ENCODE data around the gene SLC1A1. TPM values are rescaled to one million over a fixed set of nuclear protein-coding genes. Genes with fewer than 3 reads are reported as not detected.

The SLC1A1 gene
- total and polyA plus RNA-seq, 2 of the 13 experiments (the other 11 are each of a cell fraction or from before 2014, with no cell fraction given): not detected

DNA sequence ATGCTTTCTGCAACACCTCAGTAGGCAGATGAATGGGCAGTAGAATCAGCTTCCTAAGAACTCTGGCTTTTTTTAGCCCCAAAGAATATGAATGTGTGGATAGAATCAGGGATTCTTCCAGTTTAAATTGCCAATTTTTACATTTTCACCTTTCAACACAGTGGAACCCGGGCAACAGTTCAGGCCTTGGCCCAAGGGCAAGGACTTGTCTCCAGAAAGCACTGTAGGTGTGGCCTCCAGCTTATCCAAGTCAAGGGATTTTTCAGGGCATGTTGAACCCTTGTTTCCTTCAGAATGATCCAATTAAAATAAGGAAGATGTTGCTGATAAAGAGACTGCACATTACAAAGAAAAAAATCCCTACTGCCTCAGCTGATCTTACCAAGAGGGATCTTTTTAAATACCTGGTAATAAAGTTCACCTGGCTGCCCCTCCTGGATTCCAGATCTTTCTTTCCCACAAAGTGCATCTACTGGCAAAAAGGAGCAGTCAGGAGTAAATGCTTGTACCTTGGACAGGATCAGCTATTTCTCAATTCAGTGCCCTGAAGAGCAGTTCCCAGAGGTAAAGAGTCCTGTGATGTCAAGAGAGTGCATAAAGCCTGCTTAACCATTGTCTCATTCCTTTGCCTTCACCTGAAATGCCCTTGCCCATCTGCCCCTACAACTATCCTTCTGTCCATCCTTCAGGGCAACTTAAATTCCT, 91.7 kb downstream of the SLC1A1 start:
- FAIRE-seq (no peak), DNase-seq (ENCODE audit: low spot score) (no peak), ATAC-seq (peak; percentile 53; the same call in 2 of the 3 replicates)
- Histone ChIP-seq H4K20me1 (ENCODE audit: insufficient read depth, low read length) (no peaks in the 10 kb centered on the region), H3K4me1 (ENCODE audit: insufficient read depth, low read length) (peaks cover 25% of the 10 kb centered on the region), H3K27ac (ENCODE audit: extremely low read length, insufficient read depth, low read length) (no peak overlapping the region), H2AFZ (ENCODE audit: low read length) (no peak overlapping the region), H3K4me3 (replicated peaks in 1 of 3; ENCODE audit: insufficient read depth in 1 of 3, low read depth in 2 of 3, low read length in 3 of 3) (no peak overlapping the region), H3K9me3 (ENCODE audit: low read length) (no peaks in the 10 kb centered on the region), H3K79me2 (ENCODE audit: insufficient read depth, low read length) (no peaks in the 10 kb centered on the region), H3K36me3 (replicated peaks in 1 of 2; ENCODE audit: control insufficient read depth in 1 of 2, insufficient read depth in 2 of 2, low read length in 2 of 2) (no peaks in the 10 kb centered on the region), H3K27me3 (ENCODE audit: control insufficient read depth in 1 of 2, insufficient read depth in 2 of 2, low read length in 2 of 2) (no peaks in the 10 kb centered on the region), H3K4me2 (ENCODE audit: low read depth, low read length) (no peak overlapping the region), H3K9ac (ENCODE audit: insufficient read depth, low read depth, low read length) (no peak overlapping the region)
- WGBS (ENCODE audit: low lambda C conversion rate): 17% methylated on average over 1 of the region's 1 CpG
- POLR2A ChIA-PET: no interaction called here
- in situ Hi-C loops (cut with HindIII; ENCODE audit: extremely low pct_ligation_motif_present, low pct_unique_long_range_greater_than_20kb) (no loop called here), intact Hi-C loops (cut with micrococcal nuclease; ENCODE audit: unreplicated experiment) (no loop called here)
- TF ChIP-seq SMARCE1 (IDR thresholded peaks at IDR 0.05; ENCODE audit: borderline replicate concordance) (no peak), ZNF446 (CRISPR knock-in tag; IDR thresholded peaks at IDR 0.05) (no peak), JUNB (CRISPR knock-in tag; IDR thresholded peaks at IDR 0.05; ENCODE audit: borderline replicate concordance) (no peak), POLR2G (IDR thresholded peaks at IDR 0.05; ENCODE audit: low read depth, low read length) (no peak), ATF7-NPFF (CRISPR knock-in tag; IDR thresholded peaks at IDR 0.05; ENCODE audit: low read depth) (no peak), ATF7 (IDR thresholded peaks at IDR 0.05) (no peak), ATF7 (CRISPR knock-in tag; IDR thresholded peaks at IDR 0.05) (no peak), ZNF317 (CRISPR knock-in tag; IDR thresholded peaks at IDR 0.05) (no peak), MTF2 (CRISPR knock-in tag; IDR thresholded peaks at IDR 0.05; ENCODE audit: borderline replicate concordance) (no peak), SP2 (CRISPR knock-in tag; IDR thresholded peaks at IDR 0.05) (no peak), ZNF776 (CRISPR knock-in tag; IDR thresholded peaks at IDR 0.05) (no peak), HNRNPH1 (optimal IDR thresholded peaks at IDR 0.05; ENCODE audit: low read depth, low read length) (no peak), HOXD1 (CRISPR knock-in tag; IDR thresholded peaks at IDR 0.05) (no peak), NBN (conservative IDR thresholded peaks at IDR 0.05) (no peak), CCAR2 (optimal IDR thresholded peaks at IDR 0.05; ENCODE audit: low read depth, low read length) (no peak)
- TF ChIP-seq, protein P1, sequence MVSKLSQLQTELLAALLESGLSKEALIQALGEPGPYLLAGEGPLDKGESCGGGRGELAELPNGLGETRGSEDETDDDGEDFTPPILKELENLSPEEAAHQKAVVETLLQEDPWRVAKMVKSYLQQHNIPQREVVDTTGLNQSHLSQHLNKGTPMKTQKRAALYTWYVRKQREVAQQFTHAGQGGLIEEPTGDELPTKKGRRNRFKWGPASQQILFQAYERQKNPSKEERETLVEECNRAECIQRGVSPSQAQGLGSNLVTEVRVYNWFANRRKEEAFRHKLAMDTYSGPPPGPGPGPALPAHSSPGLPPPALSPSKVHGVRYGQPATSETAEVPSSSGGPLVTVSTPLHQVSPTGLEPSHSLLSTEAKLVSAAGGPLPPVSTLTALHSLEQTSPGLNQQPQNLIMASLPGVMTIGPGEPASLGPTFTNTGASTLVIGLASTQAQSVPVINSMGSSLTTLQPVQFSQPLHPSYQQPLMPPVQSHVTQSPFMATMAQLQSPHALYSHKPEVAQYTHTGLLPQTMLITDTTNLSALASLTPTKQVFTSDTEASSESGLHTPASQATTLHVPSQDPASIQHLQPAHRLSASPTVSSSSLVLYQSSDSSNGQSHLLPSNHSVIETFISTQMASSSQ (IDR thresholded peaks at IDR 0.05; ENCODE audit: low read depth): no peak
- TF ChIP-seq, protein P1 (CRISPR knock-in tag; IDR thresholded peaks at IDR 0.05; ENCODE audit: borderline replicate concordance): no peak
- TF ChIP-seq, protein P2, sequence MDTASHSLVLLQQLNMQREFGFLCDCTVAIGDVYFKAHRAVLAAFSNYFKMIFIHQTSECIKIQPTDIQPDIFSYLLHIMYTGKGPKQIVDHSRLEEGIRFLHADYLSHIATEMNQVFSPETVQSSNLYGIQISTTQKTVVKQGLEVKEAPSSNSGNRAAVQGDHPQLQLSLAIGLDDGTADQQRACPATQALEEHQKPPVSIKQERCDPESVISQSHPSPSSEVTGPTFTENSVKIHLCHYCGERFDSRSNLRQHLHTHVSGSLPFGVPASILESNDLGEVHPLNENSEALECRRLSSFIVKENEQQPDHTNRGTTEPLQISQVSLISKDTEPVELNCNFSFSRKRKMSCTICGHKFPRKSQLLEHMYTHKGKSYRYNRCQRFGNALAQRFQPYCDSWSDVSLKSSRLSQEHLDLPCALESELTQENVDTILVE (CRISPR knock-in tag; IDR thresholded peaks at IDR 0.05): no peak
- TF ChIP-seq, protein P3, sequence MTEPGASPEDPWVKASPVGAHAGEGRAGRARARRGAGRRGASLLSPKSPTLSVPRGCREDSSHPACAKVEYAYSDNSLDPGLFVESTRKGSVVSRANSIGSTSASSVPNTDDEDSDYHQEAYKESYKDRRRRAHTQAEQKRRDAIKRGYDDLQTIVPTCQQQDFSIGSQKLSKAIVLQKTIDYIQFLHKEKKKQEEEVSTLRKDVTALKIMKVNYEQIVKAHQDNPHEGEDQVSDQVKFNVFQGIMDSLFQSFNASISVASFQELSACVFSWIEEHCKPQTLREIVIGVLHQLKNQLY (CRISPR knock-in tag; IDR thresholded peaks at IDR 0.05): no peak
- no TSS peak for BruUV-seq (replicated peaks)
- CTCF ChIA-PET (ENCODE audit: low intra/inter-chr PET ratio, low total read pairs): no interaction called here
